ENCODE measurements around the gene BCAS3. TPM values are rescaled to one million over a fixed set of nuclear protein-coding genes. Genes with fewer than 3 reads are reported as not detected.
"Not testable (repeated sequence)": the region's sequence is repeated elsewhere in the genome, so short reads cannot be mapped to it uniquely, and the experiment has no call there.

BCAS3 gene
- polyA plus RNA-seq, 3 donors = 10.3 to 19.1 (median 14.7) TPM

DNA sequence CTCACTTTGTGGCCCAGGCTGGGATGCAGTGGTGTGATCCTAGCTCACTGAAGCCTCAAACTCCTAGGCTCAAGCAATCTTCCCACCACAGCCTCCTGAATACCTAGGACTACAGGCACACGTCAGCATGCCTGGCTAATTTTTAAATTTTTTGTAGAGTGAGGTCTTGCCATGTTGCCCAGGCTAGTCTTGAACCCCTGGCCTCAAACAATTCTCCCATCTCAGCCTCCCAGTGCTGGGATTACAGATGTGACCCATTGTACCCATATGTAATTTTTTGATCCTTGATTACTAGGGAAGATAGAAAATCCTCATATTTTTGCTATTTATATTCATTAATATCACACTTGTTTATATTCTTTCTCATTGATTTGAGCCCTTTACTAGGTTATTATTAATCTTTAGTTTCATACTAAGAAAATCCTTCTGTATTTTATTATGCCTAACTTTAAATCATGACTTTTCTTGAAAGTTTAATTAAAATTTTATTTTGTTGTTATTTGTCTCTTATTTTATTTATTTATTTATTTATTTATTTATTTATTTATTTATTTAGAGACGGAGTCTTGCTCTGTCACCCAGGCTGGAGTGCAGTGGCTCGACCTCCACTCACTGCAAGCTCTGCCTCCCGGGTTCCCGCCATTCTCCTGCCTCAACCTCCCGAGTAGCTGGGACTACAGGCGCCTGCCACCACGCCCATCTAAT is 75.4 kb downstream of the BCAS3 start:
- H3K9me3 Mint-ChIP-seq = peaks cover 0 to 7% (median 3%) of the 10 kb centered on the region in 7 donors
- Histone ChIP-seq H3K27me3 (ENCODE audit: control insufficient read depth in 2 of 2, insufficient read depth in 2 of 2, low read length in 2 of 2) (no peaks in the 10 kb centered on the region), H3K9me3 (replicated peaks in 1 of 2; ENCODE audit: control insufficient read depth in 1 of 2, insufficient read depth in 1 of 2, low read length in 2 of 2) (peaks cover 3 to 5% of the 10 kb centered on the region in 2 donors), H3K9ac (ENCODE audit: insufficient read depth, low read length, poor library complexity, severe bottlenecking) (no peak overlapping the region), H3K79me2 (ENCODE audit: insufficient read depth, low read length) (no peaks in the 10 kb centered on the region), H3K27ac (ENCODE audit: low read depth in 1 of 2, low read length in 2 of 2) (no peak overlapping the region), H3K4me2 (replicated peaks; ENCODE audit: extremely low read depth, low read length, poor library complexity, severe bottlenecking) (no peak overlapping the region), H3K36me3 (replicated peaks in 1 of 2; ENCODE audit: control insufficient read depth in 1 of 2, insufficient read depth in 2 of 2, low read length in 2 of 2) (no peaks in the 10 kb centered on the region), H3K4me3 (replicated peaks in 1 of 3; ENCODE audit: low read depth in 2 of 3, low read length in 3 of 3) (no peak overlapping the region), H2AFZ (ENCODE audit: insufficient read depth, low read depth, low read length, poor library complexity, severe bottlenecking) (no peak overlapping the region), H4K20me1 (ENCODE audit: insufficient read depth, low read length) (no peaks in the 10 kb centered on the region), H3K4me1 (ENCODE audit: control insufficient read depth in 1 of 2, insufficient read depth in 2 of 2, low read length in 2 of 2) (peaks cover 2 to 8% of the 10 kb centered on the region in 2 donors)
- intact Hi-C loops (cut with micrococcal nuclease) = no loop called here
- H3K27me3 Mint-ChIP-seq (ENCODE audit: low read depth in 3 of 3) = no peaks in the 10 kb centered on the region
- no peak for DNase-seq
- H3K36me3 Mint-ChIP-seq = peaks cover 10 to 12% of the 10 kb centered on the region in 2 donors
- TF ChIP-seq, protein P1, sequence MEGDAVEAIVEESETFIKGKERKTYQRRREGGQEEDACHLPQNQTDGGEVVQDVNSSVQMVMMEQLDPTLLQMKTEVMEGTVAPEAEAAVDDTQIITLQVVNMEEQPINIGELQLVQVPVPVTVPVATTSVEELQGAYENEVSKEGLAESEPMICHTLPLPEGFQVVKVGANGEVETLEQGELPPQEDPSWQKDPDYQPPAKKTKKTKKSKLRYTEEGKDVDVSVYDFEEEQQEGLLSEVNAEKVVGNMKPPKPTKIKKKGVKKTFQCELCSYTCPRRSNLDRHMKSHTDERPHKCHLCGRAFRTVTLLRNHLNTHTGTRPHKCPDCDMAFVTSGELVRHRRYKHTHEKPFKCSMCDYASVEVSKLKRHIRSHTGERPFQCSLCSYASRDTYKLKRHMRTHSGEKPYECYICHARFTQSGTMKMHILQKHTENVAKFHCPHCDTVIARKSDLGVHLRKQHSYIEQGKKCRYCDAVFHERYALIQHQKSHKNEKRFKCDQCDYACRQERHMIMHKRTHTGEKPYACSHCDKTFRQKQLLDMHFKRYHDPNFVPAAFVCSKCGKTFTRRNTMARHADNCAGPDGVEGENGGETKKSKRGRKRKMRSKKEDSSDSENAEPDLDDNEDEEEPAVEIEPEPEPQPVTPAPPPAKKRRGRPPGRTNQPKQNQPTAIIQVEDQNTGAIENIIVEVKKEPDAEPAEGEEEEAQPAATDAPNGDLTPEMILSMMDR (IDR thresholded peaks at IDR 0.05) = no peak
- peaks cover 8% of the 10 kb centered on the region for H3K4me1 Mint-ChIP-seq
- WGBS (ENCODE audit: insufficient coverage) = 100% methylated on average over 3 of the region's 8 CpGs
- no peak overlapping the region for H3K4me3 Mint-ChIP-seq
- H3K27ac Mint-ChIP-seq = no peak overlapping the region

DNA sequence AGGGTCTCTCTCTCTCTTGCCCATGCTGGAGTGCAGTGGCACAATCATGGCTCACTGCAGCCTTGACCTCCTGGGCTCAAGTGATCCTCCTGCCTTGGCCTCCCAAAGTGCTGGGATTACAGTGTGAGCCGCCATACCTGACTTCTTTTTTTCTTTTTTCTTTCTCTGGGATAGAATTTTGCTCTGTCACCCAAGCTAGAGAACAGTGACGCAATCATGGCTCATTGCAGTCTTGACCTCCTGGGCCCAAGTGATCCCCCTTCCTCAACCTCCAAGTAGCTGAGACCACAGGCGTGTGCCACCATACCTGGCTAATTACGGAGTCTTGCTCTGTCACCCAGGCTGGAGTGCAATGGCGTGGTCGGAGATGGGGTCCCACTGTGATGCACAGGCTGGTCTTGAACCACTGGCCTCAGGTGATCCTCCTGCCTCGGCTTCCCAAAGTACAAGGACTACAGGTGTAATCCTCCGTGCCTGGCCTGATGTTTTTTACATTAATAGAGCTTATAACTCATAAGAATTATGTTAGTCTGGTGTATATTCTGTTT is 76.5 kb downstream of the BCAS3 start:
- Histone ChIP-seq H2AFZ (ENCODE audit: insufficient read depth, low read depth, low read length, poor library complexity, severe bottlenecking) (no peak overlapping the region), H4K20me1 (ENCODE audit: insufficient read depth, low read length) (no peaks in the 10 kb centered on the region), H3K4me1 (ENCODE audit: control insufficient read depth in 1 of 2, insufficient read depth in 2 of 2, low read length in 2 of 2) (peaks cover 2 to 8% of the 10 kb centered on the region in 2 donors), H3K27me3 (ENCODE audit: control insufficient read depth in 2 of 2, insufficient read depth in 2 of 2, low read length in 2 of 2) (no peaks in the 10 kb centered on the region), H3K9ac (ENCODE audit: insufficient read depth, low read length, poor library complexity, severe bottlenecking) (no peak overlapping the region), H3K27ac (ENCODE audit: low read depth in 1 of 2, low read length in 2 of 2) (no peak overlapping the region), H3K9me3 (replicated peaks in 1 of 2; ENCODE audit: control insufficient read depth in 1 of 2, insufficient read depth in 1 of 2, low read length in 2 of 2) (peaks cover 3 to 5% of the 10 kb centered on the region in 2 donors), H3K4me3 (replicated peaks in 1 of 3; ENCODE audit: low read depth in 2 of 3, low read length in 3 of 3) (no peak overlapping the region), H3K79me2 (ENCODE audit: insufficient read depth, low read length) (no peaks in the 10 kb centered on the region), H3K4me2 (replicated peaks; ENCODE audit: extremely low read depth, low read length, poor library complexity, severe bottlenecking) (no peak overlapping the region), H3K36me3 (replicated peaks in 1 of 2; ENCODE audit: control insufficient read depth in 1 of 2, insufficient read depth in 2 of 2, low read length in 2 of 2) (no peaks in the 10 kb centered on the region)
- intact Hi-C loops (cut with micrococcal nuclease) = no loop called here
- Mint-ChIP-seq H3K4me3 (no peak overlapping the region), H3K9me3 (peaks cover 0 to 10% (median 4%) of the 10 kb centered on the region in 7 donors), H3K27me3 (ENCODE audit: low read depth in 3 of 3) (peaks cover 0 to 2% (median 0%) of the 10 kb centered on the region in 3 donors), H3K27ac (no peak overlapping the region), H3K36me3 (peaks cover 7 to 11% of the 10 kb centered on the region in 2 donors), H3K4me1 (peaks cover 8% of the 10 kb centered on the region)
- DNase-seq = no peak
- 100% methylated on average over 1 of the region's 8 CpGs for WGBS (ENCODE audit: insufficient coverage)
- TF ChIP-seq, protein P1 (IDR thresholded peaks at IDR 0.05) = no peak

DNA sequence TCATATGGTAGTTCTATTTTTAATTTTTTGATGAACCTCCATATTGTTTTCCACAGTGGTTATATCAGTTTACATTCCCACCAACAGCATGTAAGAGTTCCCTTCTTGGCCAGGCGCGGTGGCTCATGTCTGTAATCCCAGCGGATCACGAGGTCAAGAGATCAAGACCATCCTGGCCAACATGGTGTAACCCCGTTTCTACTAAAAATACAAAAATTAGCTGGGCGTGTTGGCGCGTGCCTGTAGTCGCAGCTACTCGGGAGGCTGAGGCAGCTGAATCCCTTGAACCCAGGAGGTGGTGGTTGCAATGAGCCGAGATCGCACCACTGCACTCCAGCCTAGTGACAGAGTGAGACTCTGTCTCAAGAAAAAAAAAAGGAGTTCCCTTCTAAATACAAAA is 79.1 kb downstream of the BCAS3 start:
- intact Hi-C loops (cut with micrococcal nuclease); H3K27ac ChIP-seq (ENCODE audit: low read depth in 1 of 2, low read length in 2 of 2); H3K27ac Mint-ChIP-seq; H3K4me3 ChIP-seq (replicated peaks in 1 of 3; ENCODE audit: low read depth in 2 of 3, low read length in 3 of 3); H2AFZ ChIP-seq (ENCODE audit: insufficient read depth, low read depth, low read length, poor library complexity, severe bottlenecking); H3K79me2 ChIP-seq (ENCODE audit: insufficient read depth, low read length); H3K9ac ChIP-seq (ENCODE audit: insufficient read depth, low read length, poor library complexity, severe bottlenecking); H3K4me2 ChIP-seq (replicated peaks; ENCODE audit: extremely low read depth, low read length, poor library complexity, severe bottlenecking); DNase-seq; H3K4me1 Mint-ChIP-seq; H3K27me3 ChIP-seq (ENCODE audit: control insufficient read depth in 2 of 2, insufficient read depth in 2 of 2, low read length in 2 of 2); H4K20me1 ChIP-seq (ENCODE audit: insufficient read depth, low read length); H3K36me3 ChIP-seq (replicated peaks in 1 of 2; ENCODE audit: control insufficient read depth in 1 of 2, insufficient read depth in 2 of 2, low read length in 2 of 2); H3K4me1 ChIP-seq (ENCODE audit: control insufficient read depth in 1 of 2, insufficient read depth in 2 of 2, low read length in 2 of 2); H3K27me3 Mint-ChIP-seq (ENCODE audit: low read depth in 3 of 3); H3K4me3 Mint-ChIP-seq: not testable (repeated sequence)
- WGBS (ENCODE audit: insufficient coverage) = 100% methylated on average over 4 of the region's 12 CpGs
- H3K9me3 Mint-ChIP-seq = peaks cover 3 to 21% (median 11%) of the 10 kb centered on the region in 7 donors
- H3K9me3 ChIP-seq (replicated peaks in 1 of 2; ENCODE audit: control insufficient read depth in 1 of 2, insufficient read depth in 1 of 2, low read length in 2 of 2) = peaks cover 4 to 12% of the 10 kb centered on the region in 2 donors
- H3K36me3 Mint-ChIP-seq = peaks cover 21 to 23% of the 10 kb centered on the region in 2 donors

Data from CD14-positive monocyte (primary cell).